ENCODE results near the gene CDH23.

CDH23 gene

DNA sequence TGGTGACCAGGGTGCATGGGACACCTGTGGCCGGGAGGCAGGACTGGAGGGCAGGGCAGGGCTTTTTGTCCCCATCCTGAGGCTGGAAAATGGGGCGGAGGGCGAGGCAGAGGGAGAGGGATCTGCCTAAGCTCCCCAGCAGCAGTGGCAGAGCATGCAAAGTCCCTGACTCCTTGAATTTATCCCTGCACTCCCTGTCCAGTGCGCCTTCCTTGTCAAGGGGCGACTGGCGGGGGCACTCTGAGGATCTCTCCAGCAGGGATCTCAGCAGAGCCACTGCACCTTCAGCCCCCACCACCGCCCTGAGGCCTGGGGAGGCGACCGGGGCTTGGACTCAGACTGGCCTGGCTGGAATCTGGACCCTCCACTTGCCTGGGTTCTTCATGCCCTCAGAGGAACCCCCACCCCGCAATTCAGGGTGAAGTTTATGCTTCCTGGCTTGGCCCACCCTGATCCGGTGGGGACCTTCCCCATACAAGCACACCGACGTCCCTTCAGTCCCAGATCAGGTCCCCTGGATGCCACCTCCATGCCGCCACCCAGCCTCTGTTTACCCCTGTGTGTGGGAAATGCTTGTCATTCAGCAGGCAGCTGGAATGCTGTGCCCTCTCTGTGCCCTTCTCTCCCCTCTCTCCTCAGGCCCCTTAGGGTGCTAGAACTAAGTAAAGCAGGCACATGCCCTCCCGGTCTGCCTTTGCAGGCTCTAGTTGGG lies 46.3 kb downstream of the CDH23 start:
- DNase-seq, result no peak

DNA sequence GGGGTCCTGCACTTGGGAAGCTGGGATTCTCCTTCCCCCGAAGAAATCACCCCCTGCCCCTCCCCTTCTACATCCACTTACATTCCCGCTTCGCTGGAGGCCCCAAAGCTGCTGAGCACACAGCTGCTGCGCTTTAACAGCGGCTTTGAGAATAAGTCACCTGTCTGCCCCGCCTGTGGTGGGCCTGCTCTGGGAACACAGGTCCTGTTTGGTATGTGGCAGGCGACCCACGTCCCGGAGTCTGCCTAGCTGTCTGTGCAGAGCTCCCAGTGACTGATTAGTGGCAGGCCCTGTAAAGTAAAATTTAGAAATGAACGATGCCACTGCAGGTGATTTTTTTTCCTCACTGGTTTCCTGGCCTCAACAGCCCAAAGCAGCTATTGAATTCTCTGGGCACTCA lies 47.0 kb downstream of the CDH23 start:
- no peak for DNase-seq

DNA sequence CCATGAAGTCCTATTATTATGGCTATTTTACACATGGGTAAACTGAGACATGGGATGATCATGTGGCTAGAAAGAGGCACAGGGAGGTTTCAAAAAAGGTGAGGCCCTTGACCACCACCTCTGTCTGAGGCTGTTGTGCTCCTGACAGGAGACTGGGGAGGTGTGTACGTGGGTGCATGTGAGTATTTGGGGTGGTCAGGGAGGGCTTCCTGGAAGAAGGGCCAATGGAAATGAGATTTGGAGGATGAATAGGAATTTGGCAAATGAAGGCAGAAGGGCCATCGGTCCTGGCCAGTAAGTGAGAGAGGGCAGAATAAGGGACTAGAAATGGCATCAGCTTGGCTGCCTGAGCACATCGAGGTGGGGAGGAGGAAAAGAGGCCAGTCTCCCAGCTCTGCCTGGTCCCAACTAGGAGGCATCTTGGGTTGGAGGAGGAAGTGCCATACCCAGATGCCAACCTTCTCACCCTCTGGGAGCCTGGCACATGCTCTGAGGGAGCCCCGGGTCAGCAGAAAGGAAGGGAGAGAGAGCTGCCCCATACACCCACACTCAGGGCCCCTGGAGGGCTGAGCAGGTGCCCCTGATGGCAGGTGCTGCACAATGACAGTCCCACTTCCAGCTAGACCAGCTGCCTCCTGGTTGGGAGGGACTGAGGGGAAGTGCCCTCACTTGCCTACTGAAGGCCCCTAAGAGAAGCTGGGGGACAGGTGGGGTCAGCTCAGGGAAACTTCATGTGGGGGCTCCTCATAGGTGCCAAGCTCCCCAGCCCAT lies 47.7 kb downstream of the CDH23 start:
- no peak for DNase-seq

- no peak for DNase-seq
Observed at GRCh38 chr10:71447676-71448075, 51.0 kb downstream of the CDH23 start.

GRCh38 chr10:71448146-71448545 lies 51.4 kb downstream of the CDH23 start:
- DNase-seq, result no peak

DNA sequence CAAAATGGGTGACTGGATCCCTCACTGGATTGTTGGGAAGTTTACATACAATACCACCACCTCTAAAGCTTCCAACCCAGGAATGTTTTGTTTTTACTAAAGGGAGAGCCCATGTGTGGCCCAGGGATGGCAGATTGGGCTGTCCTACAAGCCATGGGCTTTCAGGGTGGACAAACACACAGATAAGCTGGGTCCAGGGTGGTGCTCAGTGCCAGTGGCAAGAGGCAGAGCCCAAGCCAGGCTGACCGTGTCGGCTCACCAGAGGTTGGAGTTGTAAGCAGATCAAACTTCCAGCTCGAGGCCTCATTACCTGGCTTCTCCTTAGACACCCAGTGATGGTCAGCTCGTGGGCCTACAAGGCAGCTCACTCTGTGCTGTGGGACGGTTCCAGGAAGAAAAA lies 52.3 kb downstream of the CDH23 start:
- DNase-seq, result no peak

DNA sequence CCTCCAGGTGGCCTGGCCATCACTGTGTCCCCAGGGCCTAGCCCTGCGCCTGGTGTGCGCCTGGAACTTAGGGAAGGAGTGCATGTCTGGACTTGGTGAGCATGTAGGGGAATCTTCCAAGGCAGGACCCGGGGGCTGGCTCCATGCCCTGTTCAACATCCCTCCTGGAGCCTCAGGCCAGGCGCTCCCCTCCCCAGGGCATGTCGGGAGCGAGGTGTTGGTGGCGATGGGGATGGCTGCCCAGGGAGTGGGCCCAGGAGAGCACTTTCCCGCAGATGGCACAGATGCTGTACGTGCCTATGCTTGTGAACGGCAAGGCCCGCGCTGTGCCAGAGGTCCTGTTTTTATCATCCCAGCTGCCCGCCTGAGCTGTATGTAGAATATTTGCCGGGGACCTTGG lies 55.0 kb downstream of the CDH23 start:
- peak; percentile 73 for DNase-seq

DNA sequence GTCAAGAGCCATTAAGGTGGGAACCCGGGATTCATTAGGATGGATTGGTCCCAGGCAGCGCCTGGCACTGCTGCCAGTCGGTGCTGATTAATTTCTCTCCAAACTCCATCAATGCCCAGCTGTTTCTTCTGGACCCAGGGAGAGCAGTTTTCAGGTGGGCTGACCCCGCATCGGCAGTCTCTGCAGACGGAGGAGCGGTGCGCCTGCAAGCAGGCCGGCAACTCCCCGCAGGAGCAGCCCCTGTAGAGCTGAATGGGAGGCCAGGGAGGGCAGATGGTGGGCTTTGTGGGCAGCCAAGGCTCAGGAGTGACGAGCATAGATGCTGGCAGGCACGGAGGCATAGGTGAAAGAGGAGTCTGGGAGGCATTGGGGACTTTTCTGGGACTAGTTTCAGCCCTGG lies 56.5 kb downstream of the CDH23 start:
- DNase-seq, result no peak

DNA sequence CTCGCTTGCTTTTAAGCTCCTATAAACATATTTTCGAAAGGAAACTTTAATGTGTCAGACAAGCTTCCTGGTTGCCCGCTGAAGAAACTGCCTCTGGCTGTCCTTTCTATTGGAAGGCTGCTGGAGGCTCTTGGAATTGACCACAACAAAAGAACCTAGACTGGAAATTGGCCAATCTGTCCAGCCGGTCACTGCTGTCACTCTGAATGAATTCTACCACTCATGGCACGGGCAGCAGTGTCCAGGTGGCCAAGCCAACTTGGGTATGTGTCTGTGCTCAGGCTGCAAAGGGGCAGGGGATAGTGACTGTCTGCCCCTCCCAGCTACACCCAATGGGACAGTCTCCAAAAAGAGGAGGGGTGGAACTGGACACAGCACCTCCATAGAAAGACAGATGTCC lies 57.6 kb downstream of the CDH23 start:
- DNase-seq, result no peak

- DNase-seq, result no peak
Observed at GRCh38 chr10:71455035-71455434, 58.3 kb downstream of the CDH23 start.

DNA sequence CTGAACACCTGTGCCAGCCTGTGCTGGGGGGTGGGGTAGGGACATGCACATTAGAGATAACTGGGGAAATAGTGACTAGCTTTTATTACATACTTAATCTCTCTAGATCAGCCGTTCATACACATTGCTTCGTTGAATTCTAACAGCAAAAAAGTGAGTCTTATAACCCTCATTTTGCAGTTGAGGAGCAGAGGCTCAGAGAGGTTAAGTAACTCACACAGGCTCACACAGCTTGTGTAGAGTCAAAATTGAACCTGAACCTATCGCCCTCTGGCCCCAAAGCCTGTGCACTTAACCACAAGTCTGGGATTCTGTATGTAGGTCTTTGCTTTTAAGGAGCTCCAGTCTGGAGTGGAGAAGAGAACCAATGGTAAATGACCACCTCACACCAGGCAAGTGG lies 59.9 kb downstream of the CDH23 start:
- DNase-seq, result no peak

DNA sequence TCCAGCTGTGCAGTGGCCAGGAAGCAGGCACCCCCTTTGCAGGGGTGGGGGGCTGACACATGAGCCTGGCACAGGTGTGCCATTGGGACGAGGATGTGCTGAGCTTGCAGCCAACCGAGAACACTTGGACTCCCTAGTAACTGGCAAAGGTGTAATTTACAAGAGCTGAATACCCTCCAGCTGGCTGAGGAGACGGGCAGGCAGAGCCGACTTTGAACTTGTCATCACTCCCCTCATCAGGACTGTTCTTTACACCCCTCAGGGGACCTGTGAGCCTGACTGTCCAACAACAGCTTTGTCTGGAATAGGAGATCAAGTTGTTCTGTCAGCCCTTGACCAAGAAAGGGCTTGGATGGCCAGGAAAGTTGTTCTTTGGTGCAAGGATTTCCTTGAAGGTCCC lies 61.2 kb downstream of the CDH23 start:
- peak; percentile 50 for DNase-seq

GRCh38 chr10:71458387-71458786 lies 61.7 kb downstream of the CDH23 start:
- no peak for DNase-seq

DNA sequence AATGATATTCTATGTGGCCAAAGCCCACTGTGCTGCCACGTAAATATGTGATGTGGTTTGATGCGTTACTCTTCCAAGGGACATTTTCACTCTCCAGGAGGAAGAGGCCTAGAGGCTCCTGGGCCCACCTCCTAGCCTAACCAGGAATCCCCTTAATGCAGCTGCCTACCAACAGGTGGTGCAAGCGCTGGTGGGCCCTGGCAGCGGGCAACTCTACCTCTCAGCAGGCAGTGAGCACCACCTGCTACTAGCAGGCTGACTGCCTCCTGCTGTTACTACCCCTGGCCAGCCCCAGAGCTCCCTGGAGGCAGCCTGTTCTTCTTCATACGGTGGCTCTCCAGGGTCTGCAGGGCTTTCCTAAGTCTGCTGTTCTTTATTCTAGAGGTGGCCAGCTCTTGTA lies 62.8 kb downstream of the CDH23 start:
- peak; percentile 55 for DNase-seq

DNA sequence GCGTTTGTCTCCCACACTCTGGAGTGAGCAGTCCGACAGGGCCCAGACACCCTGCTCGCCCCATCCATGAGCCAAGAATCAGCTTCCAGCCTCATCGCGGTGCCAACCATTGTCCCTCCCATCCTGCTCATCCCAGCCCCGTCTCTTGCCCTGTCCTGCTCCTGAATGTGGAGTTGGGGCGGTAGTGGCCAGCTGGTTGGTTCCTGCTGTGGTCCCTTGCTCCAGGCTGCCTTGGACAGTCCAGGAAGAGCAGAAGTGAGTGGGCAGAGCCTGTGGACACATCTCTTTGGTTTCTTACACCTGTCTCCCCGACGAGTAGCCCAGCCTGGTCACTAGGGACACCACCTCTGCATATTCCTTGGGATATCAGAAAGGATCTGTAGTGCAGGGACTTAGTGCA lies 63.9 kb downstream of the CDH23 start:
- no peak for DNase-seq

DNA sequence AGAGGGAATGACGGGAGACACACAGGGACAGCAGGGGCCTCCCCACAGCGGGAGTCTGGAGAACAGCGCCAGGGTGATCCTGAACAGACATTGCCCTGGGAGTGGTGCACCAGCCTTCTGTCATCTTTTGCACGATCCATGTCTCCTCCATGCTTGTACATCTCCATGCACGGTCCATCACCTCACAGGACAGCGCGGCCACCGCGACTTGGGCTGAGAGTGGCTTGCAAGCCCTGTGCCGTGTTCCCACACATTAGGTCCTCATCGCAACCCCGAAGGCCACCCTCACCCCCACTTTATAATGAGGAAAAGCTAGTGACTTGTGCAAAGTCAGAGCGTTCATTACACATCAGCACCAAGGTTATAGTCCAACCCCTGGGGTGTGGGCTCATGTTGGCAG lies 64.7 kb downstream of the CDH23 start:
- no peak for DNase-seq

GRCh38 chr10:71462062-71462935 lies 65.6 kb downstream of the CDH23 start:
- no peak for DNase-seq

DNA sequence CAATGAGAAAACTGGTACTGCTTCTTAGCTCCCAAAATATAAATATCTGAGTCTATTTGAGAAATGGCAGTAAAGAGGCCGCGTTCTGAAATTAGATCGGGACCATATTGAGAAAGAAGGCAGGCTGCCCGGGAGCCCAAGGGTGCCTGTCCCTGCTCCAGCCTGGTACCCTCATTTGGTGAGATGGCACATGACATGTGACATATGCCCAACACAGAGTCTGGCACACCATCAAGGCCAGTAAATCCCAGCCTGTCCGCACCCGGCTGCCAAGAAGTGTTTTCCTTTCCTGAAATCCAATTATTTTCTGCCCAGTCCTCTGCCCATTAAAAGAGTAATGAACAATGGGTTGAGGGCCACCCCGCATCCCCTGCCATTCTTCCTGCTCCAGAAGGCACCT lies 66.4 kb downstream of the CDH23 start:
- no peak for DNase-seq

DNA sequence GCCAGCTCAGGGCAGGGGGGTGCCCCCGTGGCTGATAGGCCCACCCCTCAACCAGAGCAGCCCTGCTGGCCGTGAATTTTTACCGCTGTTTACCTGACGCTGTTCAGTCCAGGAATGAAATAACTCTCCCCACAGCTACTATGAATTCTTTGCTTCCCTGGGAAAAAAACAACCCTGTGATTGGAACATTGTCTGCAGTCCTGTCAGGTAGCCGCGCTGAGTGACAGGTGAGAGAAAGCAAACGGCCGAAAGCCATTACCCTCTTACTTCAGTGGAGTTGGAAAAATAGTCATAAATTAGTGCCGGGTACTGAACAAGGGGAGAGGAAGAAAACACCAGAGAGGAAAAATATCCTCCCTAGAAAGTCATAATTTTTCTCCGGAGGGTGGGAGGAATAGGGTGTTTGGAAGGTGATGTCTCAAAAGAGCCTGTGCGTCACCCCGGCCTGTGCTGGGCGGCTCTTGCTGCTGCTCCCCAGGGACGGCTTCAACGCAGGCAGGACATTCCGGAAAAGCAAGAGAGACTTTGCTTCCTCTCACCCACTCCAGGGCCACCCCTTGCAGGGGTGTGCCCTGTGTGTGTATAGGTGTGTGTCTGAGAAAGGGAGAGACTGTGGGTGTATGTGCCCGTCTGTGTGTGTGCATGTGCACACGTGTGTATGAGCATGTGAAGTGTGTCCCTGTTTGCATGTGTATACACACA lies 69.0 kb downstream of the CDH23 start:
- no peak for DNase-seq

GRCh38 chr10:71466330-71466729 lies 69.6 kb downstream of the CDH23 start:
- no peak for DNase-seq

- DNase-seq, result no peak
Observed at GRCh38 chr10:71467161-71467560, 70.4 kb downstream of the CDH23 start.

GRCh38 chr10:71467569-71468362 lies 71.0 kb downstream of the CDH23 start:
- no peak for DNase-seq
